Endothelial cell of hepatic sinusoid (primary cell): ENCODE data around the gene FRMD8.

Experiments used
- in situ Hi-C: cut with HindIII; loops from 2 replicates; pipeline ENCODE4 v1.10.0; 2017; ENCODE audit warnings: low sequenced_read_pairs

FRMD8 gene

GRCh38 chr11:65375012-65375411 lies 11.4 kb upstream of the FRMD8 start:
- in situ Hi-C loops, result no loop called here

GRCh38 chr11:65376138-65376713 lies 10.2 kb upstream of the FRMD8 start:
- in situ Hi-C loops, result no loop called here

- in situ Hi-C loops, result no loop called here
These were observed 9.4 kb upstream of the FRMD8 start for GRCh38 chr11:65377036-65377435.

GRCh38 chr11:65377777-65378176 lies 8.7 kb upstream of the FRMD8 start:
- in situ Hi-C loops, result no loop called here

GRCh38 chr11:65378208-65378927 lies 8.1 kb upstream of the FRMD8 start:
- in situ Hi-C loops, result no loop called here

- in situ Hi-C loops, result no loop called here
These were observed 7.4 kb upstream of the FRMD8 start for GRCh38 chr11:65378928-65379638.

GRCh38 chr11:65379698-65380459 lies 6.6 kb upstream of the FRMD8 start:
- in situ Hi-C loops, result no loop called here

GRCh38 chr11:65380460-65381119 lies 5.8 kb upstream of the FRMD8 start:
- in situ Hi-C loops, result no loop called here

- in situ Hi-C loops, result no loop called here
These were observed 4.8 kb upstream of the FRMD8 start for GRCh38 chr11:65381716-65382032.

- in situ Hi-C loops, result no loop called here
These were observed 4.2 kb upstream of the FRMD8 start, which contains the start of gene SLC25A45 for GRCh38 chr11:65382033-65382803. SLC25A45 (minus strand) TSS chr11:65382646; CDS start chr11:65381951, 695 bp downstream.

- in situ Hi-C loops, result no loop called here
These were observed 3.6 kb upstream of the FRMD8 start for GRCh38 chr11:65382804-65383368.

GRCh38 chr11:65383778-65384177 lies 2.7 kb upstream of the FRMD8 start:
- in situ Hi-C loops, result no loop called here

- in situ Hi-C loops, result no loop called here
These were observed 2.0 kb upstream of the FRMD8 start for GRCh38 chr11:65384301-65384889.

GRCh38 chr11:65388731-65389130 lies 2.3 kb downstream of the FRMD8 start:
- in situ Hi-C loops, result no loop called here

GRCh38 chr11:65389294-65389980 lies 3.0 kb downstream of the FRMD8 start:
- in situ Hi-C loops, result no loop called here

GRCh38 chr11:65390099-65390941 lies 3.9 kb downstream of the FRMD8 start:
- in situ Hi-C loops, result no loop called here

GRCh38 chr11:65390996-65391395 lies 4.6 kb downstream of the FRMD8 start:
- in situ Hi-C loops, result no loop called here
